A549 (cell line): Measurements from ENCODE around the gene ITGA2.

Experiments used
- BHLHE40 ChIP-seq: IDR thresholded peaks from 2 replicates; pipeline ENCODE4 v1.6.1; 2012; ENCODE audit warnings: low read depth, low read length, inconsistent platforms
- CEBPB ChIP-seq, 2 experiments: fragments of >200 bp in 1 of 2; sonication (Bioruptor Twin) in 1 of 2; formaldehyde crosslinking in 1 of 2; IDR thresholded peaks; 2 replicates each; pipeline ENCODE4 v1.6.1; 2012 to 2016
- EP300 ChIP-seq, 2 experiments: fragments of >200 bp; sonication (Bioruptor Twin); formaldehyde crosslinking; IDR thresholded peaks; 2 replicates in 1 of 2; 3 replicates in 1 of 2; pipeline ENCODE4 v1.6.1; 2016 to 2017
- HOXB13 ChIP-seq: fragments of 250-450 bp; sonication (Bioruptor Pico); IDR thresholded peaks from 2 replicates; pipeline ENCODE4 v1.5.0; 2020; ENCODE audit warnings: low read depth, mild to moderate bottlenecking, moderate library complexity
- JUNB ChIP-seq: fragments of >200 bp; sonication (Bioruptor Twin); formaldehyde crosslinking; IDR thresholded peaks from 2 replicates; pipeline ENCODE4 v1.6.1; 2016
- KDM5A ChIP-seq: fragments of 200-600 bp; sonication (generic); IDR thresholded peaks from 2 replicates; pipeline ENCODE4 v1.6.1; 2016; ENCODE audit warnings: antibody characterized with exemption, mild to moderate bottlenecking
- NR3C1 ChIP-seq: fragments of >200 bp; sonication (Bioruptor Twin); formaldehyde crosslinking; IDR thresholded peaks from 3 replicates; pipeline ENCODE4 v1.6.1; 2017
- POLR2A ChIP-seq: IDR thresholded peaks from 2 replicates; pipeline ENCODE4 v1.6.1; 2012; ENCODE audit warnings: mild to moderate bottlenecking, low read length
- RCOR1 ChIP-seq: fragments of 150-350 bp; IDR thresholded peaks from 2 replicates; pipeline ENCODE4 v1.6.1; 2014; ENCODE audit warnings: antibody characterized with exemption, low read length, low read depth
- TF ChIP-seq, protein P1 (sequence below): IDR thresholded peaks from 2 replicates; pipeline ENCODE4 v1.6.1; 2012
- TF ChIP-seq, protein P2 (sequence below): fragments of >200 bp; sonication (Bioruptor Twin); formaldehyde crosslinking; IDR thresholded peaks from 3 replicates; pipeline ENCODE4 v1.5.1; 2016
- TF ChIP-seq, protein P3 (sequence below): IDR thresholded peaks from 2 replicates; pipeline ENCODE4 v1.6.1; 2012
- TF ChIP-seq, protein P4 (sequence below): fragments of 150-350 bp; IDR thresholded peaks from 2 replicates; pipeline ENCODE4 v1.6.1; 2014; ENCODE audit warnings: low read depth, mild to moderate bottlenecking, low read length

DNA sequence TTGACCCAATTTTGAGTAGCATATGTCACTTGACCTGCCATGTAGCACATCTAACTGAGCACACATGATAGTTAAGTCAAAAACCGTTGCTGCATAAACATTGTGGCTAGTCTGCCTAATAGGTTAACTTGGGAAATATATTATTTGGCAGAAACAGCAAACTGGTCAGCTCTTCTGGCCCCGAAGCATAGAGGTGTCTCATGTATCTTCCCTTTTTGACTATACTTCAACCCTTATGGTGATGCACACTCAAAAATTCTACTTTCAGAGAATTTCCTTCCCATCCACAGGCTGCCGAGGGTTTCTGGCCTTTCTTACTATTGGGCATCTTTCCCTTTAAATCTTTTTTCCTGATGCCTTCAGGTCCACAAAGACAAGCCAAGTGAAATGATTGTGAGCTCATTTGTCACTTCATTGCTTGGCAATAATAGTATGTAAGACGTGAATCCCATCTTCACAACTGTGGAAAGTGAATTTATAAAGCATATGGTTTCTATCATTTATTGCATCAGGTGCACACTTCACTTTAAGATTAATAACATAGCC, 79.2 kb downstream of the ITGA2 start:
- TF ChIP-seq KDM5A, result no peak
- TF ChIP-seq, protein P1, sequence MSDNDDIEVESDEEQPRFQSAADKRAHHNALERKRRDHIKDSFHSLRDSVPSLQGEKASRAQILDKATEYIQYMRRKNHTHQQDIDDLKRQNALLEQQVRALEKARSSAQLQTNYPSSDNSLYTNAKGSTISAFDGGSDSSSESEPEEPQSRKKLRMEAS, result no peak
- TF ChIP-seq, protein P2, sequence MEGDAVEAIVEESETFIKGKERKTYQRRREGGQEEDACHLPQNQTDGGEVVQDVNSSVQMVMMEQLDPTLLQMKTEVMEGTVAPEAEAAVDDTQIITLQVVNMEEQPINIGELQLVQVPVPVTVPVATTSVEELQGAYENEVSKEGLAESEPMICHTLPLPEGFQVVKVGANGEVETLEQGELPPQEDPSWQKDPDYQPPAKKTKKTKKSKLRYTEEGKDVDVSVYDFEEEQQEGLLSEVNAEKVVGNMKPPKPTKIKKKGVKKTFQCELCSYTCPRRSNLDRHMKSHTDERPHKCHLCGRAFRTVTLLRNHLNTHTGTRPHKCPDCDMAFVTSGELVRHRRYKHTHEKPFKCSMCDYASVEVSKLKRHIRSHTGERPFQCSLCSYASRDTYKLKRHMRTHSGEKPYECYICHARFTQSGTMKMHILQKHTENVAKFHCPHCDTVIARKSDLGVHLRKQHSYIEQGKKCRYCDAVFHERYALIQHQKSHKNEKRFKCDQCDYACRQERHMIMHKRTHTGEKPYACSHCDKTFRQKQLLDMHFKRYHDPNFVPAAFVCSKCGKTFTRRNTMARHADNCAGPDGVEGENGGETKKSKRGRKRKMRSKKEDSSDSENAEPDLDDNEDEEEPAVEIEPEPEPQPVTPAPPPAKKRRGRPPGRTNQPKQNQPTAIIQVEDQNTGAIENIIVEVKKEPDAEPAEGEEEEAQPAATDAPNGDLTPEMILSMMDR, result no peak
- no peak for TF ChIP-seq EP300 (IDR thresholded peaks at IDR 0.05)
- no peak for TF ChIP-seq BHLHE40
- no peak for TF ChIP-seq POLR2A
- no peak for TF ChIP-seq RCOR1
- no peak for TF ChIP-seq CEBPB (IDR thresholded peaks at IDR 0.05)
- no peak for TF ChIP-seq JUNB
- TF ChIP-seq, protein P3, sequence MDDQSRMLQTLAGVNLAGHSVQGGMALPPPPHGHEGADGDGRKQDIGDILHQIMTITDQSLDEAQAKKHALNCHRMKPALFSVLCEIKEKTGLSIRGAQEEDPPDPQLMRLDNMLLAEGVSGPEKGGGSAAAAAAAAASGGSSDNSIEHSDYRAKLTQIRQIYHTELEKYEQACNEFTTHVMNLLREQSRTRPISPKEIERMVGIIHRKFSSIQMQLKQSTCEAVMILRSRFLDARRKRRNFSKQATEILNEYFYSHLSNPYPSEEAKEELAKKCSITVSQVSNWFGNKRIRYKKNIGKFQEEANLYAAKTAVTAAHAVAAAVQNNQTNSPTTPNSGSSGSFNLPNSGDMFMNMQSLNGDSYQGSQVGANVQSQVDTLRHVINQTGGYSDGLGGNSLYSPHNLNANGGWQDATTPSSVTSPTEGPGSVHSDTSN, result no peak
- no peak for TF ChIP-seq HOXB13 (CRISPR knock-in tag)
- TF ChIP-seq, protein P4, sequence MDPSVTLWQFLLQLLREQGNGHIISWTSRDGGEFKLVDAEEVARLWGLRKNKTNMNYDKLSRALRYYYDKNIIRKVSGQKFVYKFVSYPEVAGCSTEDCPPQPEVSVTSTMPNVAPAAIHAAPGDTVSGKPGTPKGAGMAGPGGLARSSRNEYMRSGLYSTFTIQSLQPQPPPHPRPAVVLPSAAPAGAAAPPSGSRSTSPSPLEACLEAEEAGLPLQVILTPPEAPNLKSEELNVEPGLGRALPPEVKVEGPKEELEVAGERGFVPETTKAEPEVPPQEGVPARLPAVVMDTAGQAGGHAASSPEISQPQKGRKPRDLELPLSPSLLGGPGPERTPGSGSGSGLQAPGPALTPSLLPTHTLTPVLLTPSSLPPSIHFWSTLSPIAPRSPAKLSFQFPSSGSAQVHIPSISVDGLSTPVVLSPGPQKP, result no peak
- TF ChIP-seq NR3C1, result no peak
